GM23248 (cell line): ENCODE results near the gene HDAC9.

Experiments
- EZH2 ChIP-seq: fragments of 200-600 bp; sonication (generic); IDR thresholded peaks from 2 replicates; pipeline ENCODE4 v1.6.1; 2018; ENCODE audit warnings: antibody characterized with exemption, mild to moderate bottlenecking; ENCODE audit not compliant: insufficient read depth, poor library complexity, severe bottlenecking
- EZH2phosphoT487 ChIP-seq: fragments of 200-600 bp; sonication (generic); IDR thresholded peaks from 2 replicates; pipeline ENCODE4 v1.6.1; 2018; ENCODE audit warnings: antibody characterized with exemption, moderate library complexity, mild to moderate bottlenecking, low read depth; ENCODE audit not compliant: insufficient read depth

DNA sequence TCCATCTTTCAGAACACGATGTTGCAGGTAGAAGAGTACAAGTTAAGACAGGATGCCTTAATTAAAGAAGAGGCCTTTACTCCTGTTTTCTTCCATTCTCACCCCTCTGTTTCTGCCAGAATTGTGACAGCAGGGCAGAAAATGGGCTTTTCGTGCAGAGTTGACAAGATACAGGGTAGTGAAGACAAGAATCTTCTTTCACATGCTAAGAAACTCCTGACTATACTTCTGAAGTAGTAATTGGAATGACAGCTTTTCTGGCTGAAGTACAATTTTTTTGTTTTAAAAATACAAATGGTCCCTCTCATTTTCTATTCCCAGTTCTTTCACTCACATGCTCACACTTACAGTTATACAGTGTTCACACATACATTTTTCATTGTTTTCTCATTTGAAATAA is 22.1 kb downstream of the HDAC9 start:
- no peak for TF ChIP-seq EZH2
- TF ChIP-seq EZH2phosphoT487 = no peak
